ENCODE results near the gene C2orf92. TPM values are rescaled to one million over a fixed set of nuclear protein-coding genes. Genes with fewer than 3 reads are reported as not detected.

The C2orf92 gene
- total and polyA plus RNA-seq, 7 donors: 0.89 to 3.6 (median 1.9) TPM

- H3K4me3 ChIP-seq: no peak overlapping the region
- H3K36me3 ChIP-seq (ENCODE audit: insufficient read depth in 1 of 2, low read depth in 1 of 2): peaks cover 10 to 71% of the 10 kb centered on the region in 2 donors
- no peak overlapping the region for H3K27ac ChIP-seq
- DNase-seq: no peak
- H3K9me3 ChIP-seq: no peaks in the 10 kb centered on the region
- no peaks in the 10 kb centered on the region for H3K27me3 ChIP-seq (ENCODE audit: insufficient read depth in 3 of 3, low read length in 2 of 3)
- H3K4me1 ChIP-seq: peaks cover 14% of the 10 kb centered on the region
- TF ChIP-seq, protein P1, sequence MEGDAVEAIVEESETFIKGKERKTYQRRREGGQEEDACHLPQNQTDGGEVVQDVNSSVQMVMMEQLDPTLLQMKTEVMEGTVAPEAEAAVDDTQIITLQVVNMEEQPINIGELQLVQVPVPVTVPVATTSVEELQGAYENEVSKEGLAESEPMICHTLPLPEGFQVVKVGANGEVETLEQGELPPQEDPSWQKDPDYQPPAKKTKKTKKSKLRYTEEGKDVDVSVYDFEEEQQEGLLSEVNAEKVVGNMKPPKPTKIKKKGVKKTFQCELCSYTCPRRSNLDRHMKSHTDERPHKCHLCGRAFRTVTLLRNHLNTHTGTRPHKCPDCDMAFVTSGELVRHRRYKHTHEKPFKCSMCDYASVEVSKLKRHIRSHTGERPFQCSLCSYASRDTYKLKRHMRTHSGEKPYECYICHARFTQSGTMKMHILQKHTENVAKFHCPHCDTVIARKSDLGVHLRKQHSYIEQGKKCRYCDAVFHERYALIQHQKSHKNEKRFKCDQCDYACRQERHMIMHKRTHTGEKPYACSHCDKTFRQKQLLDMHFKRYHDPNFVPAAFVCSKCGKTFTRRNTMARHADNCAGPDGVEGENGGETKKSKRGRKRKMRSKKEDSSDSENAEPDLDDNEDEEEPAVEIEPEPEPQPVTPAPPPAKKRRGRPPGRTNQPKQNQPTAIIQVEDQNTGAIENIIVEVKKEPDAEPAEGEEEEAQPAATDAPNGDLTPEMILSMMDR (IDR thresholded peaks at IDR 0.05): no peak
- no peak for ATAC-seq
- WGBS, 3 donors: 81 to 87% (median 85%) methylated on average over 15 of the region's 15 CpGs
- intact Hi-C loops (cut with DNase I): no loop called here
Measured at GRCh38 chr2:97656905-97657587, 12.5 kb upstream of the C2orf92 start.

- intact Hi-C loops (cut with DNase I): no loop called here
- H3K9me3 ChIP-seq: no peaks in the 10 kb centered on the region
- H3K36me3 ChIP-seq (ENCODE audit: insufficient read depth in 1 of 2, low read depth in 1 of 2): peaks cover 10 to 69% of the 10 kb centered on the region in 2 donors
- 90 to 91% (median 90%) methylated on average over 37 of the region's 37 CpGs for WGBS, 3 donors
- TF ChIP-seq, protein P1 (IDR thresholded peaks at IDR 0.05): no peak
- H3K4me3 ChIP-seq: no peak overlapping the region
- H3K27me3 ChIP-seq (ENCODE audit: insufficient read depth in 3 of 3, low read length in 2 of 3): no peaks in the 10 kb centered on the region
- peaks cover 24% of the 10 kb centered on the region for H3K4me1 ChIP-seq
- H3K27ac ChIP-seq: no peak overlapping the region
- DNase-seq (no peak), ATAC-seq (no peak)
Measured at GRCh38 chr2:97657986-97658690, 11.4 kb upstream of the C2orf92 start.

GRCh38 chr2:97658691-97659157 is 10.8 kb upstream of the C2orf92 start:
- peaks cover 10 to 63% of the 10 kb centered on the region in 2 donors for H3K36me3 ChIP-seq (ENCODE audit: insufficient read depth in 1 of 2, low read depth in 1 of 2)
- H3K27me3 ChIP-seq (ENCODE audit: insufficient read depth in 3 of 3, low read length in 2 of 3): no peaks in the 10 kb centered on the region
- TF ChIP-seq, protein P1 (IDR thresholded peaks at IDR 0.05): no peak
- 84 to 85% (median 85%) methylated on average over 13 of the region's 13 CpGs for WGBS, 3 donors
- DNase-seq: no peak
- peaks cover 24% of the 10 kb centered on the region for H3K4me1 ChIP-seq
- ATAC-seq: no peak
- no peak overlapping the region for H3K27ac ChIP-seq
- intact Hi-C loops (cut with DNase I): no loop called here
- no peak overlapping the region for H3K4me3 ChIP-seq
- no peaks in the 10 kb centered on the region for H3K9me3 ChIP-seq

GRCh38 chr2:97659256-97660043 is 10.1 kb upstream of the C2orf92 start:
- Histone ChIP-seq H3K36me3 (ENCODE audit: insufficient read depth in 1 of 2, low read depth in 1 of 2) (peaks cover 10 to 55% of the 10 kb centered on the region in 2 donors), H3K27ac (no peak overlapping the region), H3K4me3 (no peak overlapping the region), H3K4me1 (peaks cover 24% of the 10 kb centered on the region), H3K9me3 (no peaks in the 10 kb centered on the region), H3K27me3 (ENCODE audit: insufficient read depth in 3 of 3, low read length in 2 of 3) (no peaks in the 10 kb centered on the region)
- TF ChIP-seq, protein P1 (IDR thresholded peaks at IDR 0.05): no peak
- no peak for ATAC-seq
- intact Hi-C loops (cut with DNase I): loop anchor here in 1 of 2 donors (10.0 kb wide), 1 partner anchor 65 kb away; no protein-coding TSS in a partner anchor
- DNase-seq: no peak
- 87 to 89% (median 89%) methylated on average over 28 to 29 of the region's 29 CpGs for WGBS, 3 donors

Data from psoas muscle (tissue), 8 donors.